Body of pancreas (tissue), 4 donors: Measurements from ENCODE around the gene FKRP. TPM values are rescaled to one million over a fixed set of nuclear protein-coding genes. Genes with fewer than 3 reads are reported as not detected.
"Not testable (repeated sequence)": the region's sequence is repeated elsewhere in the genome, so short reads cannot be mapped to it uniquely, and the experiment has no call there.

Experiments
- ATAC-seq: fragments of 150-250 bp; one replicate; pipeline ENCODE4 v1.9.1; 2016
- DNase-seq, 4 donors: peaks; one replicate each; pipeline ENCODE4 v3.0.0-alpha.2; 2019
- H3K27ac ChIP-seq, 4 donors: fragments of 200-600 bp; sonication (generic); 1 replicate in 3 of 4; 2 replicates in 1 of 4; pipeline versions ENCODE4 v1.5.1 to v1.6.1; 2016 to 2019; ENCODE audit warnings: mild to moderate bottlenecking in 1 of 4, mixed read lengths in 1 of 4, moderate library complexity in 1 of 4
- H3K27me3 ChIP-seq, 2 donors: fragments of 200-600 bp; sonication (generic); one replicate each; pipeline ENCODE4 v1.6.0; 2016; ENCODE audit warnings: mild to moderate bottlenecking in 1 of 2
- H3K36me3 ChIP-seq, 2 donors: fragments of 200-600 bp; sonication (generic); replicated peaks in 1 of 2; 2 replicates each; pipeline ENCODE4 v1.5.1; 2016; ENCODE audit warnings: low read depth in 2 of 2; ENCODE audit not compliant: insufficient read depth in 1 of 2
- H3K4me1 ChIP-seq: fragments of 200-600 bp; sonication (generic); one replicate; pipeline ENCODE4 v1.6.0; 2016
- H3K4me3 ChIP-seq, 2 donors: fragments of 200-600 bp; sonication (generic); 1 replicate in 1 of 2; 2 replicates in 1 of 2; pipeline ENCODE4 v1.5.1; 2016 to 2019
- H3K9me3 ChIP-seq, 3 donors: fragments of 200-600 bp; sonication (generic); 1 replicate in 2 of 3; 2 replicates in 1 of 3; pipeline ENCODE4 v1.5.1; 2016
- POLR2A ChIP-seq, 3 donors: fragments of 450-650 bp; IDR thresholded peaks; one replicate each; pipeline ENCODE4 v1.6.1; 2016; ENCODE audit warnings: antibody characterized with exemption in 3 of 3, mild to moderate bottlenecking in 2 of 3
- WGBS, 2 donors: methylation state at CpG; one replicate each; pipeline ENCODE4 v1.1.5; 2017; 5-methylcytosine and 5-hydroxymethylcytosine counted together
- intact Hi-C: fragments of 100-400 bp; cut with DNase I; formaldehyde crosslinking; loops from one replicate; pipeline ENCODE4 v1.15.1; 2023
- total RNA-seq, 2 donors: library from RNA; depleted of rRNA; stranded (reverse); fragments of >200 nt; gene quantifications; one replicate each; pipeline ENCODE4 v1.1.0, GENCODE V29; 2016
- TF ChIP-seq, protein P1 (sequence below), 7 experiments: fragments of 450-650 bp in 4 of 7; fragments of 200-600 bp in 3 of 7; sonication (generic) in 3 of 7; IDR thresholded peaks; one replicate each; pipeline ENCODE4 v1.5.1; 2016 to 2019; ENCODE audit warnings: antibody characterized with exemption in 7 of 7

FKRP gene
- total RNA-seq, 2 donors from 2014 or later: 8.8 to 13.2 TPM

DNA sequence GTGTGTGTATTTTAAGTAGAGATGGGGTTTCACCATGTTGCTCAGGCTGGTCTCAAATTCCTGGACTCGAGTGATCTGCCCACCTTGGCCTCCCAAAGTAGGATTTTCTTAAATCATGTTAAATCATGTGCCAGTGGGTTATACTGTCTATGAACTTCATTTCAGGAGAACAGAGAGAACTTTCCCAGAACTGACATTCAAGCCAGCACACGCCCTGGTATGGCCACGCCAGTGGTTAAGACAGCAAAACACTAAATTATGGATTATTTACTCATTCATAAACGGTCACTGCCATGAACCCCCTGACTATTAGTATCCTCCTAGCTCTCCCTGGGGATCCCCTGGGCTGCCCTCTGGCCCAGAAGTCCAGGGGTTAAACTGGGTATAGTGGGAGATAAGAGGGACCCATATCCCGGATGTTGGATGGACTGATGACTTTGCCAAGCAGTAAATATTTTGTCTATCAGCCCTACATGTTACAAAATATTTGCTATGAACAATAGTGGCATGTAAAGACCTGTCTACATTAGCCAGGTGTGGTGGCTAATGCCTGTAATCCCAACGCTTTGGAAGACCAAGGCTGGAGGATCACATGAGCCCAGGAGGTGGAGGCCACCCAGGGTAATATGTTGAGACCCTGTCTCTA lies 16.5 kb downstream of the FKRP start:
- peak overlapping the region in 1 of 4 donors; percentile 5 for H3K27ac ChIP-seq
- H3K4me3 ChIP-seq: no peak overlapping the region
- 61 to 63% methylated on average over 6 of the region's 6 CpGs for WGBS, 2 donors
- TF ChIP-seq, protein P1, sequence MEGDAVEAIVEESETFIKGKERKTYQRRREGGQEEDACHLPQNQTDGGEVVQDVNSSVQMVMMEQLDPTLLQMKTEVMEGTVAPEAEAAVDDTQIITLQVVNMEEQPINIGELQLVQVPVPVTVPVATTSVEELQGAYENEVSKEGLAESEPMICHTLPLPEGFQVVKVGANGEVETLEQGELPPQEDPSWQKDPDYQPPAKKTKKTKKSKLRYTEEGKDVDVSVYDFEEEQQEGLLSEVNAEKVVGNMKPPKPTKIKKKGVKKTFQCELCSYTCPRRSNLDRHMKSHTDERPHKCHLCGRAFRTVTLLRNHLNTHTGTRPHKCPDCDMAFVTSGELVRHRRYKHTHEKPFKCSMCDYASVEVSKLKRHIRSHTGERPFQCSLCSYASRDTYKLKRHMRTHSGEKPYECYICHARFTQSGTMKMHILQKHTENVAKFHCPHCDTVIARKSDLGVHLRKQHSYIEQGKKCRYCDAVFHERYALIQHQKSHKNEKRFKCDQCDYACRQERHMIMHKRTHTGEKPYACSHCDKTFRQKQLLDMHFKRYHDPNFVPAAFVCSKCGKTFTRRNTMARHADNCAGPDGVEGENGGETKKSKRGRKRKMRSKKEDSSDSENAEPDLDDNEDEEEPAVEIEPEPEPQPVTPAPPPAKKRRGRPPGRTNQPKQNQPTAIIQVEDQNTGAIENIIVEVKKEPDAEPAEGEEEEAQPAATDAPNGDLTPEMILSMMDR (IDR thresholded peaks at IDR 0.05): no peak
- TF ChIP-seq POLR2A (IDR thresholded peaks at IDR 0.05): no peak
- no peaks in the 10 kb centered on the region for H3K27me3 ChIP-seq
- no peaks in the 10 kb centered on the region for H3K9me3 ChIP-seq
- no peak for ATAC-seq
- DNase-seq: no peak
- no peaks in the 10 kb centered on the region for H3K36me3 ChIP-seq
- peaks cover 25% of the 10 kb centered on the region for H3K4me1 ChIP-seq
- intact Hi-C loops: no loop called here

GRCh38 chr19:46764817-46765291 lies 19.0 kb downstream of the FKRP start:
- intact Hi-C loops: no loop called here
- Histone ChIP-seq H3K4me1 (peaks cover 33% of the 10 kb centered on the region), H3K36me3 (no peaks in the 10 kb centered on the region), H3K27me3 (no peaks in the 10 kb centered on the region), H3K4me3 (no peak overlapping the region), H3K27ac (peak overlapping the region; percentile 62 to 79 (median 70)), H3K9me3 (no peaks in the 10 kb centered on the region)
- 21 to 31% methylated on average over 11 of the region's 11 CpGs for WGBS, 2 donors
- TF ChIP-seq, protein P1 (IDR thresholded peaks at IDR 0.05): no peak
- TF ChIP-seq POLR2A (IDR thresholded peaks at IDR 0.05): no peak
- ATAC-seq (peak; percentile 87), DNase-seq (peak; percentile 57 to 88 (median 84))

DNA sequence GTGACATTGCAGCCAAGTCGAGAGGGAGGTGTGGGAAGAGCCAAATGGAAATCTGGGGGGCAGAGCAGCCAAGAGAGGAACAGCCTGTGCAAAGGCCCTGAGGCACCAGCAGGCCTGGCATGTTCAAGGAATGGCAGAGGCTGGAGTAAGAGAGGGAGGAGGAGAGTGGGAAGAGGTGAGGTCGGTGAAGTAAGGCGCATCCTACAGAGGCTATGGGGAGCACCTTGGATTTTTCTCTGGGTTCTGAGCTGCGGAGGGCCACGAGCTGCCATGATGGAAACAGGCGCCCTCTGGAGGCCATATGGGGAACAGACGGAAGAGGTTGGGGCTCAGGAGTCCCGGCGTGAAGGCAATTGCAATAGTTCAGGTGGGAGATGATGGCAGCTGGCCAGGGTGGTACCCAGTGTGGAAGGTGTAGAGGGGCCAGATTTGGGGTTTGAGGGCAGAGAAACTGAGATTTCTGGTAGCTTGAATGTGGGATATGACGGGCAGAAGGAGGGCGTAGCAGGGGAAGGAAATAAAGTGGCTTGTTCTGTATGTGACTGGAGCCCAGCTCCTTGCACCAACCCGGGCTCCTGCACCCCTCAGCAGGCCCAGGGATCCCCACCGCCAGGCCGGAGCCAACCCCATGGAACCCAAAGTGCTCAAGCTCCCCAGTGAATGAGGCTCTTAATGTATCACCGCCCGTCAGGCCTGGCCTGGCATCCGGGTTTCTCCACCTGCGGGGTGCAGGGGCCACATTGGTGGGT lies 20.9 kb downstream of the FKRP start:
- intact Hi-C loops: no loop called here
- no peak overlapping the region for H3K27ac ChIP-seq
- ATAC-seq: no peak
- peak in 3 of 4 donors; percentile 39 to 61 (median 57) for DNase-seq
- H3K4me3 ChIP-seq: no peak overlapping the region
- H3K36me3 ChIP-seq: no peaks in the 10 kb centered on the region
- no peaks in the 10 kb centered on the region for H3K9me3 ChIP-seq
- no peaks in the 10 kb centered on the region for H3K27me3 ChIP-seq
- no peak for TF ChIP-seq POLR2A (IDR thresholded peaks at IDR 0.05)
- TF ChIP-seq, protein P1 (IDR thresholded peaks at IDR 0.05): peak in 6 of 7 experiments; percentile 37 to 68 (median 49)
- 51 to 58% methylated on average over 15 to 17 of the region's 18 CpGs for WGBS, 2 donors
- H3K4me1 ChIP-seq: peaks cover 34% of the 10 kb centered on the region

GRCh38 chr19:46768746-46769145 lies 22.9 kb downstream of the FKRP start:
- 12 to 27% methylated on average over 4 of the region's 4 CpGs for WGBS, 2 donors
- peak overlapping the region in 3 of 4 donors; percentile 8 to 56 (median 29) for H3K27ac ChIP-seq
- ATAC-seq, H3K4me3 ChIP-seq, H3K27me3 ChIP-seq, DNase-seq, H3K36me3 ChIP-seq, H3K9me3 ChIP-seq, intact Hi-C loops: not testable (repeated sequence)
- H3K4me1 ChIP-seq: peaks cover 34% of the 10 kb centered on the region

DNA sequence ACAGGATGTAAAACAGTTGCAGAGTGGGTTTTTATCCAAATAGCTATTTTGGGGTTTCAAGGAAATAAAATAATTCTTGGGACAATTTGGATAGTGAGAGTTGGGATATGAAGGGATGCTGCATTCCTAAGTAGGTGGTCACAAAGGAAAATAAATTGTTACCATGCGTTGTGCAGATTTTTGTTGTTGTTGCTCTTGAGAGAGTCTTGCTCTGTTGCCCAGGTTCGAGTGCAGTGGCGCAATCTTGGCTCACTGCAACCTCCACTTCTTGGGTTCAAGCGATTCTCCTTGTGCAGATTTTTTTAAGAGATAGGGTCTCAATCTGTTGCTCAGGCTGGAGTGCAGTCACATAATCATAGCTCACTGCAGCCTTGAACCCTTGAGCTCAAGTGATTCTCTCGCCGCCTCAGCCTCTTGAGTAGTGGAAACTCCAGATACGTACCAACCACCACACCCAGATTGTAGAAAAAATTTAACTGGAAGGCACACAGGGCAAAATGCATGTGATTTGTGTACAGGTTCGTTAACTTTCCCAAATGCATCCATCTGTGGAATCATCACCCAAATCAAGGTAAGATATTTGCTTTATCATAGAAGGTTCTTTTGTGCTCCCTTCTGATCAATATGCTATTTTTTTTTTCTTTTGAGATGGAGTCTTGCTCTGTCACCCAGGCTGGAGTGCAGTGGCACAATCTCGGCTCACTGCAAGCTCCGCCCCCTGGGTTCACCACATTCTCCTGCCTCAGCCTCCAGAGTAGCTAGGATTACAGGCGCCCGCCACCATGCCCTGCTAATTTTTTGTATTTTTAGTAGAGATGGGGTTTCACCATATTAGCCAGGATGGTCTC lies 26.5 kb downstream of the FKRP start:
- TF ChIP-seq, protein P1 (IDR thresholded peaks at IDR 0.05): no peak
- TF ChIP-seq POLR2A (IDR thresholded peaks at IDR 0.05): no peak
- peaks cover 0 to 4% of the 10 kb centered on the region in 2 donors for H3K36me3 ChIP-seq
- H3K27me3 ChIP-seq: no peaks in the 10 kb centered on the region
- no peaks in the 10 kb centered on the region for H3K9me3 ChIP-seq
- peaks cover 21% of the 10 kb centered on the region for H3K4me1 ChIP-seq
- WGBS, 2 donors: 71 to 81% methylated on average over 11 to 12 of the region's 12 CpGs
- intact Hi-C loops: no loop called here
- H3K27ac ChIP-seq: no peak overlapping the region
- no peak overlapping the region for H3K4me3 ChIP-seq
- DNase-seq (no peak), ATAC-seq (no peak)
